H54 (cell line): Measurements from ENCODE around the gene ARHGEF37.

Experiments used
- DNase-seq: peaks from one replicate; pipeline ENCODE4 v3.0.0; 2011; ENCODE audit warnings: low spot score, mixed read lengths; ENCODE audit not compliant: insufficient read length
- FAIRE-seq: peaks from 3 replicates; lab custom pipeline; 2011; peaks lifted over from hg19 to GRCh38; lab: Jason Lieb, UNC
- POLR2A ChIP-seq: IDR thresholded peaks from 2 replicates; pipeline ENCODE4 v1.6.1; 2011; ENCODE audit warnings: low read depth, mild to moderate bottlenecking, low read length

ARHGEF37 gene

DNA sequence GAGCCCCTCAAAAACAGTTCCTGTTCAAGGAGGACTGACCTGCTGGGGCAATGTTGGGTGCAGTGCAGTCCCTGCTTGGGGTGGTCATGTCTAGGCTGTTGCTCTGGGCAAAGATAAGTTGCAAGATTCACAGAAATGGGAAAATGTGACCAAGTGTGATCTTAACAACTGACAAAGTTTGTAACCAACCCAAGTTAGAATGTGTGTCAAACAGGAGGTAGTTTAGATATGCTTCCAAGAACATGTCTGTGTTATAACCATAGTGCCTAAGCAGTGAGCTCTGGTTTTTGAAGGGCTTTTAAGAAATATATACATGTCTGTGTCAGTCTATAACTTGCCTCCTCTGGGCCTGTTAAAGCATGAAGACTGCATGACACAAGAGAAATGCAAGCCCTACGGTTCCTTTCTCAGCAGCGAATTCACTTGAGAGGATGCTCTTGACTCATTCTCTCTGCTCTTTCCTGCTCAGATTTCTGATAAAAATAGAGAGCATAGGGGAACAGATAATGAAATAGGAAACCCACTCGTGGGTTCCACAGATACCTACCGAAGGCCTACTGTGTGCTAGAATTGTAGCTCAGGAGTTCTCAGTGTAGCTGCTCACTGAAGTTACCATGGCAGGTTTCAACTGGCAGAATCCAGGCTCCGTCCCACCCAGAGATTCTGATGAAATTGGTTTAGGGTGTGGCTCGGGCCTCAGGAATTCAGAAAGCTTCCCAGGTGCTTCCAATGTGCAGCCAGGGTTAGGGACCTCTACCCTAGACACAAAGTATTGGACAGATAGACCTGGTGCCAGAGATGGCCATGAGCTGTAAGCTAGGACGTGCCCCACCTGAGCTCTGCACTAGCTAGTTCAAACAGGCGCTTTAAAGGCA, 52.4 kb downstream of the ARHGEF37 start:
- DNase-seq (no peak), FAIRE-seq (no peak)
- no peak for TF ChIP-seq POLR2A

DNA sequence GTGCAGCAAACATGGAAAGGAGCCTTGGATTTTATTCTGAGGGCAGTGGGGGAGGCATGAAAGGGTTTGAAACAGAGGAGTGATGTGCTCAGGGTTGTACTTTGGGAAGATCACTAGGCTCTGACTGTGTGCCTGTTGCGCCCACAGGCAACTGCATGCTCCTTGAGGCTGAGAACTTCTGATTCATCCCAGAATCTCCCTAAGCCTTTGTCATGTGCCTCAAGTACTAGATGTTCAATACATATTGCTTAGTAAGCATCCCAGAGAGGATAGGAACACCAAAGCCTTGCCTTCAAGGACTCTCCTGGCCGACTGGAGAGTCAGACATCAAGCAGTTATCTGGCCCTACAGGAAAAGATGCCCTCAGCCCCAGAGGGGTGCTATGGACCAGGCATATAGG, 54.1 kb downstream of the ARHGEF37 start:
- DNase-seq (no peak), FAIRE-seq (no peak)
- no peak for TF ChIP-seq POLR2A

DNA sequence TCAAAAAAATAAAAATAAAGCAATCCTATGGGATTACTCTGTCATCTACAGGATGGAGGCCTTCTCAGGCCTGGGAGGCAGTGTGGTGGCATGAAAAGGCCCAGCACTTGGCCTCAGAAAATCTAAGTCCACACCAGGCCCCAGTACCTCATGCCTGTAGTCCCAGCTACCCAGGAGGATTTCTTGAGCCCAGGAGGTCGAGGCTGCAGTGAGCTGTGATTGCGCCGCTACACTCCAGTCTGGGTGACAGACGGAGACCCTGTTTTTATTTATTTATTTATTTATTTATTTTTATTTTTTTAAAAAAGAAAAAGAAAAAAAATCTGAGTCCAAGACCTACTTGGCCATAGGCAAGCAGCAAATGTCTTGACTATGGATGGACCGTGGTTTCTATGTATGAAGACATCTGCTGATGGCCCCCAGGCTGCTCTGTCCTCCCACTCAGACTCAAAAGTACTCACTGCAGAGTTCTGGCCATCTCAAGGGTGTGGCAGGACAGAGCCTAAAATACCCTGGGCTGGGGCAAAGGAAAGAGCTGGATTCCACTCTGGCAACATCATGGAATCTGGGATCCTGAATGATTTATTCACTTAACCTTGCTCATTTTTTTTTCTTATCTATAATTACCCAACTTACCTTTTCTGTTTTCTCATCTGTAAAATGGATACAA, 55.0 kb downstream of the ARHGEF37 start:
- DNase-seq (no peak), FAIRE-seq (no peak)
- no peak for TF ChIP-seq POLR2A

DNA sequence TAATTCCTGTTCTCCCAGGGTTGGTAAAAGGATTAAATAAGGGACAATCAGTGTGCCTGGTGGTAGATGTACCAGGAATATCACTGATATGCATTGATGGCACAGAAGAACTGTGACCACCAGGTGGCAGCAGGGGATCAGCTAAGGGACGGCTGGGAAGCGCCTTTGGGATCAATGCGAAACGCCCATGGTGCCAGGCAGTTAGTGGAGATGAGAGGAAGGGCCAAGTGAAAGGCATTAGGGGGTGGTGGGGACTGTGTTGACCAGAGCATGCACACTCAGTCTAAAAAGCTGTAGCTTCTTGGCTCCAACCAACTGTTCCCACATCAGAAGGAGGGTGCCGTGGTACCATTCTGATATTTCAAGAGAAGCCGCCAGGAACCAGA, 55.6 kb downstream of the ARHGEF37 start:
- FAIRE-seq: no peak
- no peak for TF ChIP-seq POLR2A
- peak; percentile 59 for DNase-seq

DNA sequence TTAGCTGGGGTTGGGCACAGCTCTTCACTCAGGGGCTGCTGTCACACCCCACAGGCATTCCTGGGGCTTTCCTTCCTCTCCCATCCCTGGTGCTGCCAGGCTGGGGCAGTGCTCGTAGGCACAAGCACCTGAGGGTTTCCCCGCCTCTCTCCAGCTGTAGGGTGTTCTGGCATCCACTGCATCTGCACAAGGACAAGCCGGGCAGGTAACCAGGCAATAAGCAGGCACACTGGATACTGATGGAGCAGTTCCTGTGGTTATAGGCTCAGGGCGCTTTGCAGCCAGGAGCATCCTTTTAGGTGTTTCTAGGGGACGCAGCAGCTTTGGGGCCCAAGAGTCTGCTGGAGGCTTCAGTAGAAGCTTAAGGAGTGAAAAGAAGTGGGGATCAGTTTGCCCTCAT, 56.8 kb downstream of the ARHGEF37 start:
- FAIRE-seq: no peak
- no peak for TF ChIP-seq POLR2A
- DNase-seq: no peak

DNA sequence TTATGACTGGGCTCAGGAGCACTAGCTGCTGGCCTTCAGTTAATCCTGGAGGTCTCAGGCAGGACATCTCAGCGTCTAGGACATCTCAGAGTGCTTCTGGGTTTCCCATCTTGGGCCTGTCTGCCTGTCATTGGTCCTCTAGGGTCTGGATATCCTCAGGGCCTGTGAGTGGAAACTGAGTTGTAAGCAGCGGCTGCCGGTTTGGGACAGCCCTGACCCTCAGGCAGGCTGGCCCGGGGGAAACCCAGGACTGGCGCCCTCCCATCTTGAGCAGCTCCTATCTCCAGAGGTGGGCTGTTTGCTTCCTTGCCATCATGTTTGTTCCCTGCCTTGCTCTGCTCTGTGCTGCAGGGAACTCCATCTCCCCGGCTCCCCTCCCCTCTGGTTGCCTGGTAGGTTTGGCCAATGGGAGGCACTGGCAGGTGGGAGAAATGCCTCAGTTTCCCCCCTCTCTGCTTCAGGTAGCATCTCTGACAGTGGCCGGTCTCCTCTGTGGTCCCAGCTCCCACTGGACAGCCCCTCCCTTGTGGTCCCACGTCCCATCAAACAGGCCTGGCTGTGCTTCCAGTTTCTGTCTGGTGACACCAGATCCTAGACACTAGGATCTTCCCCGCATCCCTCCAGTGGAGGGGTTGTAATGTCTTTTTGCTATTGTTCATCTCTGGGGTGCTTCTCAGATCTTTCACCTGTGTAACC, 57.4 kb downstream of the ARHGEF37 start:
- no peak for TF ChIP-seq POLR2A
- no peak for FAIRE-seq
- DNase-seq: no peak

DNA sequence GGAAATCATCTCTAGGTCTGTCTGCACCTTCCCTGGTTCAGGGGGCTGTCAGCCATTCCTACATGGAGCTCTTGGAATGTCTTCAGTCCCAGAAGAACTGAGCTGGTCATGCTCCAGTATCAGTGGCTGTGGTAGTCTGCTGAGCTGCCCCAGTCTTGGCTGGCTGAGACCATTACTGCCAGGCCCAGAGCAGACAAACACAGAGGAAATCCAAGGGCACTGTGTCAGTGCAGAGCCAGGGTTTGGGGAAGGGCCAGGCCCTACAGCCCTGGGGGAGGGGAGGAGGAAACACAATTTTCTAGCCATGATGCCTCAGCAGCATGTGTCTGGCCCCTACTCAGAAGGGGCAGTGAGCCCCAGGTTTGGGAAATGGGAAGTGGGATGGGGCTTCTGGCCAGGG, 58.4 kb downstream of the ARHGEF37 start:
- DNase-seq (no peak), FAIRE-seq (no peak)
- TF ChIP-seq POLR2A: no peak

DNA sequence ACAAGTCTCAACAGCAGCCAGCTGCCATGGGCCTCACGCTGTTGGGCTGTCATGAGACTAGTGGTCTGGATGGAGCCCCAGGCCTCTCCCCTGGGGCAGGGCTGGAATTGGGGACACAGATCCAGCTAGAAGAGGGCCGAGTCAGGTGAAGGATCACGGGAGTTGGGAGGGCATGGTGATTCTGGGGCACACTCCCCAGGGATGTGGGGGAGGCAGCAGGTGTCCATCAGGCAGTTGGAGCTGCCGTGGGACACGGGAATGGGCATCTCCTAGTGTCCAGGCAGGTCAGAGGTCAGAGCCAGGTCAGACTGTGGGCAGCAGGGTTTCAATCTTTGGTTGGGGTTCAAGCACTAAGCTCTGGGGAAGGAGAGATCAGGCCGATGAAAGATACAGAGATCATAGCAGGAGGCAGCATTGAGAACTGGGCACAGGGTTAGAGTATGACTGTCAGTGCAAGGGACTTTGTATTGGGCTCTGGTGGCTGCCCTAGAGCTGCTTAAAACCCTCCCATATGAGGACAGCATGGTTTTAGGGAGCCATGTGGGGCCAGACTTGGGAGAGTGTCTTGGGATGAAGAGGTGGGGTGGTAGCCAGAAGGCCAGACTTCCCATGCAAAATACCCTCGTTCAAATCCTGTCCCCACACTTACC, 59.2 kb downstream of the ARHGEF37 start:
- FAIRE-seq (no peak), DNase-seq (no peak)
- no peak for TF ChIP-seq POLR2A

DNA sequence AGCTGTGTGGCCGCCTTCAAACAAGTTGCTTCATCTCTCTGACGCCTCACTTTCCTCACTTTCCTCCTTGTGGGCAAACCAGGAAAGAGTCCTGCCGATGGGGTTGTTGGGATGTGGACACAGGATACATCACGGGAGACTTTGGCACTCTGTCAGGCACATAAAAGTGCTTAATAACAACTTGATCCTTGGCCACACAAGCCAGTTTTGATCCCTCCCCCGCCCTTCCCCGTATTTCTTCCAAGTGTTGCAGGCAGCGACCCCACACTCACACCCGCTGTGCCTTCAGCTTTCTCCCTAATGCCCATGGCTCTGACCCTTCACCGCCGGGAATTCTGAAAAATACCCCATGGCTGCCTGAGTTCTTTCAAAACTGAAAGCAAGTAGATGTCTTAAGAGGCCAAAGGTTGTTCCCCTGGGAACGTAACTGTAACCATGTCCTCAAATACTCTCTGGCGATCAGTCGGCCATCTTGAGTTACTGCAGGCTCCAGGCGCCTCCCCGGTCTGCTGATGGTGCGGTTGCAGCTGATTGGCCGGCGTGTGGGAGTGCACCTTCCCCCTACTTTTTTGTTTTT, 59.8 kb downstream of the ARHGEF37 start:
- TF ChIP-seq POLR2A: no peak
- no peak for FAIRE-seq
- no peak for DNase-seq

DNA sequence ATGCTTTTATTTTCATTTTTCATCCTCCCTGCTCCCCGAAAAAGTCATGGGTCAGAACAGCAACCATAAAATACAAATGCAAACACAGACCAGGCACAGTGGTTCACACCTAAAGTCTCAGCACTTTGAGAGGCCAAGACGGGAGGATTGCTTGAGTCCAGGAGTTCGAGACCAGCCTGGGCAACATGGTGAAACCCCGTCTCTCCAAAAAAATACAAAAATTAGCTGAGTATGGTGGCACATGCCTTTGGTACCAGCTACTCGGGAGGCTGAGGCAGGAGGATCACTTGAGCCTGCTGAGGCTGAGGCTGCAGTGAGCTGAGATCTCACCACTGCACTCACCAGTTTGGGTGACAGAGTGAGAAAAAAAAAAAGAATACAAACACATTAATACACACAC, 60.3 kb downstream of the ARHGEF37 start:
- no peak for DNase-seq
- no peak for FAIRE-seq
- TF ChIP-seq POLR2A: no peak

DNA sequence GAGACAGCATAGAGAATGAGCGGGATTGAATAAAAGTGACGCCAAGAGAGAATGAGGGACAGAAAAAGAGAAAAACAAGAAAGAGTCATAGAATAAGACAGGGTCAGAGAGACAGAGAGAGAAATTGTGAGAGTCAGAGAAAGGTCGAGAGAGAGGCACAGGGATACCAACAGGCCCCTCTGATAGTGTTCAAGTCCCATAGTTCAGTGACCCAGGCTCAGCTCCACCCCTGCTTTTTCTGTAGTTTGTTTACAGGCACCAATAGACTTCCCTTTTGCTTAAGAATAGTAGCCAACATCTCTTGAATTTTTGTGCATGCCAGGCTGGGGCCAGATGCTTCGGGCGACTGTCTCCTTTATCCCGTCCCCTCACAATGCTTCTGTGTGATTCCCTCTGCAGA, 62.5 kb downstream of the ARHGEF37 start:
- FAIRE-seq: no peak
- TF ChIP-seq POLR2A: no peak
- DNase-seq: no peak

DNA sequence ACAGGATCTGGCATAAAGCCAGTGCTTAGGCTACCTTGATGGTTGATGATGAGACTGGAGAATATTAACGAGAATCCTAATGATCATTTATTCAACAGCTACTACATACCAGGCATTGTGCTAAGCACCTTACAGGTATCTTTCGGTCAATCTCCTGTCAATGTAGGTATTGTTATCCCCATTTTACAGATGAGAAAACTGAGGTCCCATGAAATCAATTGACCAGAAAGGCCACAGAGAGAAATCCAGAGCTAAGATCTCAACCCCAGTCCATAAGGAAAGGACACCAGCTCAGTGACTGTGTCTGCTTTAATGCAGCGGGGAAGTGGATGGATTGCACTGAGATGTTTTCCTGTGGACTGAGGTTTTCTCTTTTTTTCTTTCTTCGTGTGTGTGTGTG, 63.3 kb downstream of the ARHGEF37 start:
- TF ChIP-seq POLR2A: no peak
- FAIRE-seq: no peak
- no peak for DNase-seq

DNA sequence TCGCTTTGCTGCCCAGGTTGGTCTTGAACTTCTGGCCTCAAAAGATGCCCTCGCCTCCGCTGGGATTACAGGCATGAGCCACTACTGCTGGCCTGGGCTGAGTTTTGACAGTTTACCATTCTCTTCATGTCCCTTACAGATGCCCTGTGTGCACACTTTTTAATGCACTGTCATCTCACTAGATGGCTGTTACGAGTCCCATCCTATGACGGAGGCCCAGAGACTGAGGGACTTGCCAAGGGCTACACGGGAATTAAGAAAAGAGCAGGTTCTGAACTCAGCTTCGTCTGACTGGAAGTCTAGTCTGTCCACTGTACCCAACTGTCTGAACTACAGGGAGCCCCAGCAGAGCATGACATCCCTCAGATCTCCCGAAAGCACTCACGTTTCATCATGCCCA, 63.9 kb downstream of the ARHGEF37 start:
- TF ChIP-seq POLR2A: no peak
- FAIRE-seq (no peak), DNase-seq (no peak)
